HG03045 (cell line): ENCODE measurements around the gene C6orf58.

Source experiments
- ATAC-seq: cut with Tn5 transposase; IDR thresholded peaks from one replicate; pipeline ENCODE4 v1.9.1; 2021; ENCODE audit warnings: mild to moderate bottlenecking, moderate library complexity; ENCODE audit not compliant: unreplicated experiment

Gene C6orf58

DNA sequence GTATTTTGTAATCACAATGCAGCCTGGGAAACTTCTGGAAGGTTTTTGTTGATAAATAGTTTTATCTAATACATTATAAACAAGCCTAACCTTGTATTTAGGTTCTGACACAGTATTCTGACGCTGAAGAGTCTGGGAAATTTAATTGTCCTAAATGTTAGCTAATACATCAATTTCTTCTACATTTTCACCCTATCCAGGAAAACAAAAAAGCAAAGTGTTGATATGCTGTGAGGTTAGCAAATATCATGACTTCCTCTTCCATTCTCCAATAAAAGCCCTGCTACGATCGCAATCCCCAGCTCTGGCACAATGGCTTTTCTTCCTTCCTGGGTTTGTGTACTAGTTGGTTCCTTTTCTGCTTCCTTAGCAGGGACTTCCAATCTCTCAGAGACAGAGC is at the start of gene C6orf58:
C6orf58 (plus strand) TSS at position 301 of the 400 bp plus-strand sequence; CDS start at position 313, 12 bp downstream.
- no peak for ATAC-seq

DNA sequence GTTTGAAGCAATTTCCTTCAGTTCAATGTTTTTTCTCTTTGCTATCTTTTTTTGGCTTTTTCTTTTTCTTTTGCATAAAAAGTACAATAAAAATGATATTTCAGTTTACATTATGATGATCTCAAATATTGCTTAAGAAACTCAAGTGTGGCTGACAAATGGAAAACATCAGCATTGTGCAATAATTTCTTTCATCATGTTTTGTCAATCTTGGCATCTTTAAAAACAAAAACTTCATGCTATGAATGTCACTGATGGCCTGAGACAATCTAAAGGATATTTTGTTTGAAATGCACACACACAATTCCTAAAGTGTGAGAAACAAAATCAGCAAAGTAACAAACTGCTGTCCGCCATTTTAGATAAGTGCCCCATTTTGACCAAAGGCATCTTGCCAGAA is 44.0 kb upstream of the C6orf58 start:
- no peak for ATAC-seq

DNA sequence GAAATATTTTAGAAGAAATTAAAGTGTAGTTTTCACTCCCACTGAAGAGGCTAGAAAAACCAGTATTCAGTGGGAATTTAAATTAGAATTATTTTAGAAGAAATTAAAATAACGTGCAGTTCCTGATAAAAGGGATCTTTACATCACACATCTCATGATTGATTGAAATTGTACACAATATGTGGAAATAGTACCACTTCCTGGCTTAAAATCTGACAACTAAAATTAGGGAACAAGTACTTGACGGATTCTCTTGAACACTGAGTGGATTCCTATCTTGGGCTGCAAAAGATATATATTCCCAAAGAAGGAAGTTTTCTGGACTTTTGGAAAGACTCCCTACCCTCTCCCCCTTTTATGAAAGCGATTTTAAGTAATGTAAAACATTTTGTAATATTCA is 43.2 kb upstream of the C6orf58 start:
- no peak for ATAC-seq

DNA sequence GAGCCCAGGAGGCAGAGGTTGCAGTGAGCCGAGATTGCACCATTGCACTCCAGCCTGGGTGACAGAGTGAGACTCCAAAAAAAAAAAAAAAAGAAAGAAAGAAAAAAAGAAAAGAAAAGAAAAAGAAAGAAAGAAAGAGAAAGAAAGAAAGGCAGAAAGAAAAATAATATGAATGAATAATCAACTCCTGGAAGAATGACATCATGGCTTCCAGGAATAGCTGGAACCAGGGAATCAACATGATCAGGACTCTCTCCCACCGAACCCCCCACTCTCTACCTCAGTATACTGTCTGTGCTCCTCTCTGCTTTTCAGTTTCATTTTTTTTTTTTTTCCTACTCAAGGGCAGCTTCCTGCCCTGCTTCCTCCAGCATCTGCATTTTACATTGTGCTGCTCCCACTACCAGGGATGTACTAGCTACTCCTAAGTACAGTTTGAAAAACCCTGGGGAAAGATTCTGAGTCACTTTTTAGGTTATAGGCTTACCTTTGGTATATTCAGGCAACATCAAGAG is 38.2 kb upstream of the C6orf58 start:
- no peak for ATAC-seq

DNA sequence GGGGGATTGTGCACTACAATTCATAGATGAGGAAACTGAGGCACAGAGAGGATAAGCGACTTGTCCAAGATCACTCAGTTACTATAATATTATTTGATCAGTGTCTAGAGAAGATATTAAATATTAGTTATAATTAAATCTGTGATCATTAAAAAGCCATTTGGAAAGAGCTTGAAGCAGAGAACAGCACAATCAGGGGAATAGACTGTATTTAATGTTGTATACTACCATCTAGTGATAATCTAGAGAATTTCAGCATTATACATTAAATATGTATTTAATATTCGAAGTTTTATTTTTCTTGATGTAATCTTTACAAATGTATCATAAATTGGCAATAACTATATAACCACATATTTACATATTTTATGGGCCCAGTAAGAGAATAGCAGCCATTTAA is 37.7 kb upstream of the C6orf58 start:
- no peak for ATAC-seq

DNA sequence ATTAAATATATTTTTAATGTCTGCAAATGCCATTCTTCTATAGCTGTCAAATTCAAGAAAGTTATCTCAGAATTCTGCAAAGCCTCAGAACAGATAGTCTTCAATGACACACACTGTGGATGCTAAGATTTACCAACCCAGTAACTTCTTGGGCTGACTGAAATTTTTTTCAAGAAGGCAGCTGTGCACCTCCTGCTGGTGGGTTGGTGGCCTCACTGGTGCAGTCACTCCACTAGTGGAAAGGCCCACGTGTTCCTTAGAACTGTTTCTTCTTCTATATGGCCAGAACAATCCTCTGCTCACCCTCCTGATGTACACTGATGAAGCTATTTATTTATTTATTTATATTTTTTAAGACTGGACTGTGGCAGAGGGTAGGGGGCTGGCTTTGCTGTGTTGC is 29.8 kb upstream of the C6orf58 start:
- ATAC-seq = no peak

DNA sequence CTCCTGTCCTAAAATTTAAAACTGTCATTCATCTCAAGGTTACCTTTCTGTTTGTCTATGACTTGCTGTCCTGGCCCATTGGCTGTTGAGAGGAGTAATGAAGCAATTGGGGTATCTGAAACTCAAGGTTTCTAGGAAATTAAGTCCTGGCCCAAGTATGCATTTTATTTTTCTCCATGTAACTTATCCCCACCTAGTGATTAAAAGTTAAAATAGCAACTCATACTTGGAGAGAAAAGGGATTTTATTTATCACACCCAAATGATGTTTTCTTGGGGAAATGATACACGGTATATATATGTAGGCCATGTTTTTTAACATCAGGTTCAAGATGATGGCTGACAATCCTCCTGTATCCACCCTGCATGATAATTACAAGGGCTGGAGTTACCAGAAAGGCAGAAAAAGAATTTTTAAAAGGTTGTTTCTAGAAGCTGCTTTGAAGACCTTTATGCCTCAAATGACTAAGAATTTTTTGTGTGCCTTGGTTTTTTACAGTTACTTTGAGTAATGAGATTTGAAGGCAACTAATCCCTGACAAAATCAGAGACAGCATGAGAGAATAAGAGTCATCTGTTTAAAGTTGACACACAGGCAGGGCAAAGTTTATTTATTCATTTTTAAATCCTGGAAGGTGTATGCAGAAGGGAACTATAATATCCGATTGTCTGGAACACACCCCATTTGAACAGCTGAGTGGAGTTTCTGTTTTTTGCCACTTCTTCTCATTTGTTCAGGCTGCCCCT is 28.9 kb upstream of the C6orf58 start:
- ATAC-seq = no peak

DNA sequence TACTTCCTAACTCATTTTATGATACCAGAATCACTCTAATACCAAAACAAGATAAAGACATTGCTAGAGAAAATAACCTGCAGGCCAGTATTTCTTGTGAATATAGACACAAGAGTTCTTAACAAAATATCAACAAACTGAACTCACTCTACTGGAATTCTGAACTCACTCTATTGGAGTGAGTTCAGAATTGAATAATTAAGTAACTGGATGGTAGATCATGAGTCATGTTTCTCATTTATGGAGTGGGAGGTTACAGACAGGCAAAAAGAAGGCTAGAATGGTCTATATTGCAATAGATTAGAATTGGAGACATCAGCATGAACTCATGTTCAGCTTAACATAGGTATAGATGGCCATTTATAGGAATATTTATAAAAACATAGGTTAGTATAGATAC is 26.6 kb upstream of the C6orf58 start:
- no peak for ATAC-seq

DNA sequence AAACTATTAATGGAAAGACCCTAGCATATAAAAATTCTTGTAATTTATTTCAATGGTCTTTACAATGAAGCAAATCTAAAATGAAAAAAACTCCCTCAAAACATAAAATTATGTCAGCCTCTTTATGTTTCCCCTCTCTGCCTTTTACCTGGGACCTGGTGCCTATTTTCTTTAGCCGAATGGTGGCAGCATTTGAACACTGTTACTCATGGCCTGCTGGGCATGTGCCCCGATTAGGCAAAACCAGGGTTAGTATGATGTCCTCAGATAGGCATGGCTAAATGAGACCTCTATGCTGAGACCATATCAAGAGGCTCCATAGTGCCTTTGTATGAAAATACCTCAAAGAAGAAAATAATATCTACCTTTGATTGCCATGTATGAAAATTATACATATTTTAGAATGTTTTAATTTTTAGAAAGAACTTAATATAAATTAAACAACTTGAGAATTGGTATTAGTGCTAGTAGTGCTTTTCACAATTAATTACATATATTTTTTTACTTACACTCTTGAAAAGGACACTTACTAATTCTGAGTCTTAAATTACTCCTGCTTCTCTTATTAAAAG is 22.5 kb upstream of the C6orf58 start:
- ATAC-seq = no peak

DNA sequence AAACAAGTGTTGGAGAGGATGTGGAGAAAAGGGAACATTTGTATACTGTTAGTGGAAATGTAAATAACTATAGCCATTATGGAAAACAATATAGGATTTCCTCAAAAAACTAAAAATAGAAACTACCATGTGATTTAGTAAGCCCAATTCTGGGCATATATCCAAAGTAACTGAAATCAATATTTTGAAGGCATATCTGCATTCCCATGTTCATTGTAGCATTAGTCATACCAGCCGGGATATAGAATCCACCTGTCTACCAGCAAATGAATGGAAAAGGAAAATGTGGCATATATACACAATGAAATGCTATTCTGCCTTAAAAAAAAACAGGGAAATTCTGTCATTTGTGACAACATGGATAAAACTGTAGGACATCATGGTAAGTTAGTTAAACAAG is 15.3 kb upstream of the C6orf58 start:
- no peak for ATAC-seq

DNA sequence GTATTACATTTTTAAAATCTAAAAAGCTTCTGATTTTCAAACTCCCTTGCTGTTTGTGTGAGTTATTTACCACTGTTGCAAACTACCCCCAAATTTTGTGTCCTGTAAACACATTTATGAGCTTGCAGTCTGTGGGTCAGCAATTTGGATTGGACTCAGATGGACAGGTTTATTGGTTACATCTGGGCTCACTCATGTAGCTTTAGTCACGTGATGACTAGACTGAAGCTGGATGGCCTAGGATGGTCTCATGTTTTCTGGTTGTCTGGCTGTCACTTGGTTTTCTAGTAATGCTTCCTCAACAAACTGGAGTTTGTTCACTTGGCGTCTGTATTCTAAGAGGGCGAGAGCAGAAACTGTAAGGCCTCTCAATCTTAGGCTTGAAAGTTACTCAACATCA is 12.2 kb upstream of the C6orf58 start:
- ATAC-seq = no peak

DNA sequence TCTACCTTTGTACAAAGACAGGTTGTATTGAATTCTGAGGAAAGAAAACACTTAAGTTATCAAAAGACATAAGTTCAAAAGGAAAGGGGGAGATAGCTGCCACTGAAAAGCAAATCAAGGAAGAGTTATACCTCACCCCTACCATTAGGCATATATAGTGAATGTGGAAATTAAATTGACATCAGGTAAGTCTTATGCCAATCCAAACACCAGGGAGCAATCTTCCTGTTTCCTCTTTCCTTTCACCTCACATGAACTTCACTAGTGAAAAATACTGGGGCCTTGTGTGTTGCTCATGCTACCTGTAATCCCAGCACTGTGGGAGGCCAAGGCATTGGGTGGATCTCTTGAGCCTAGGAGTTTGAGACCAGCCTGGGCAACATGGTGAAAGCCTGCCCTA is 10.9 kb upstream of the C6orf58 start:
- no peak for ATAC-seq

DNA sequence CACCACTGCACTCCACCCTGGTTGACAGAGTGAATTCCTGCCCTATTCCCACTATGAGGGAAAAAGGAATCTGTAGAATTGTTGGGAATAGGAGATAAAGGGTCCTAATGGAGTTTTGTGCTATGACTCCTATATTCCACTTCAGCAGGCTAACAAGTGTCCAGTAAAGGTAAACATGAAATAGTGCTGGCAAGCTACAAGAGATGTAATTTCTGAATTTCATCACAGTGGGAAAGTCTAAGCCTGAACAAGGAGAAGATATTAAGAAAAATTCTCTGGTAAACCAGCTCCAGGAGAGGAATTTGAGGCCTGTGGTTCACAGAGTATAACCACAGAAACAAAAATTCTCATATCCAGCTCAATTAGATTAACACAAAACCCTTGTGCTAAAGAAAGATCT is 10.3 kb upstream of the C6orf58 start:
- ATAC-seq = no peak

DNA sequence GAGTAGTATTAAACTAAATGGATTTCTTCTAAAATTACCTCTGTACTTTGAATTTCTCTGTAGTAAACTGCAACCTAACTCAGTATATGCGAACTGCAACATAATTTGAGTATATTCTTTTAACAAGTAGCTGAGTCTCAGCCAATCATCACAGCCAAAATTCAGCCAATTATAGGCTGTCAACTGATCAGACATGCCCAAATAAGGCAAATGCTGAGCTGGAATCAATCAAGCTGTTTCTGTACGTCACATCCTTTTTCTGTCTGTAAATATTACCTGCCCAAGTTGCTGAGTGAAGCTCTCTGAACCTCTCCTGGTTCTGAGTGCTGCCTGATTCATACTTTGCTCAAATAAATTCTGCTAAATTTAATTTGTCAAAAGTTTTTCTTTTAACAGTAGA is 9.5 kb upstream of the C6orf58 start:
- no peak for ATAC-seq

DNA sequence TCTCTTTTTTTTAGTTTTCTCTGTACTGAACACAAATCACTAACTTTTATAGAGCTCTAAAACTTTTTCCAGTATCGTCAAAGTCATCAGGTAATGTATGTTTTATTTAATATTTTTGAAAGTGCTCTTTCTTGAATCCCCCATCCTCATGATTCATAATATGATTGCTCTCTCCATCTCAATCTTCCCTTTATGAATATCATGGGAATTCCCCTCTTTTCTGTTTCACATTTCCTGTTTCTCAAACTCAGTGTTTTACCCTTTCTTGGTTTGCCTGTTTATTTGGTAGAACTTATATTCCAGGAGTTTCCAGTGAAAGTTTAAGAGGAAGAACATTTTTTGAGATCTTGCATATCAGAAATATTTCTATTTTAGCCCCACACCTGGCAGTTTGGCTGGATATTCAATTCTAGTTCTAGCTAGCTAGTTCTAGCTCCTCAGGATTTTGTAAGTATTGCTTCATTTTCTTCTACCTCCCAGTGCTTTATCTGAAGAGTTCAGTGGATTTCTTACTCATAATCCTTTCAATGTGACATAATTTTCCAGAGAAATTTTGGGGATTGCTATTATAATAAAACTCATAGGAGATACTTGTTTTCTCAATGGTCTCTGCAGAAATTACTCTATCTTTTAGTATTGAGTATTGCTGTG is 6.1 kb upstream of the C6orf58 start:
- ATAC-seq = peak; percentile 76

DNA sequence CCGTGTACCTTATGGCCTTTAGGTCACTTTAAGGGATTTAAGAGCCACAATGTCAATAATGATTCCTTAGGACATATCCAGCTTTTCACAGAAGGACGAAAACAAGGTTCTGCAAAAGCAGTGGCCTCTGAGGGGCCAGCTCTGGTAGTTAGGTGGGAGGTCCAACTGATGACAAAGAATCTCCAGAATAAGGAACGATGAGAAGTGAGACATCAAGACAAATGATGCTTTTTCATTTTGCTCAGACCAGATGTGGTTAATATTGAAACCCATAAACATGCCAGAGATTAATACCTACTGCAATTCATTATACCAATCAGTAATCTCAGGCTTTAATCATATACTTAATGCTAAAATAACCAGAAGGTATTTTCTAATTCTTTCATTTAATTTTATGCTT is 1.9 kb downstream of the C6orf58 start:
- ATAC-seq = no peak

DNA sequence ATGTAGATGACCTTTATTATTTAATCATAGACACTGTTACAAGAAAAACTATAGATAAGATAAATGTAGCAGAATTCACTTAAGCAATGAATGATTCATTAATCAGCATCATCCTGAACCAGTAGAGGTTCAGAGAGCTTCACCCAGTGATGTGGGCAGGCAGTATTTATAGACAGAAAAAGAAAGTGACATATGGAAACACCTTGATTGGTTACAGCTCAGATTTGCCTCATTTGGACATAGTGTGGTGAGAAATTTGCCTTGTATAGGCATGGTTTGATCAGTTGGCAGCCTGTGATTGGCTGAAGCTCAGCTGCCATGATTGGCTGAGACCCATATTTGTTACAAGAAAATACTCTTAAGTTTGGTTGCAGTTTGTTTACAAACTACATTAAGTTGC is 4.6 kb downstream of the C6orf58 start:
- no peak for ATAC-seq

DNA sequence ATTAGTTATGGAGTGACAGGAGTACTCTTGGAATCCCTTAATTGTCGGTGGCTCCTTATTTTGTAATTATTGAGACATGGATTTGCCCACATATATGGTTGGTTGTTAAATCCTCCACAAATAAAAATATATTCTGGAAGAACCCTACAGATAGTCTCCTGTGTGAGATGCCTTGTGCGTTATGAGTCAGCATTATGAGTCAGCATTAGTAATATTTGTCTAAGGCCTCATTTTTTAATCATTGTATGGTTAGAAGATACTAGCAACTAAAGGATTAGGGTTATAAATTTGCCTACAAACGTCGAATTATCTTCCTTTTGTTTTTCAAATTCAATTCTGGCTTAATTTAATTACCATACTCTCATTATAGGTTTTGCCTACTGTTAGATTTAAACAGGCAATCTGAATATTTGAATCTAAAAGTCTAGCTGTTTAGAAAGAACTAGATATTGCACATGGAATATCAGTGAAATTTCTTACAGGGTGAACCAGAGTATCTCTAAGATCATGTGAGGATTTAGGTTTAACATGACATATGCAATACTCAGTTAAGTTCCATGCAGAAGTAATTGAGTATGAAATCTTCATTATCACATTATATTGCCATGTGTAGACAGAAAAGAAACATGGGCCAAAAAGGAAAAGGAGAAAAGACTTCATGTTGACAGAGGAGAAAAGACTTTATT is 5.9 kb downstream of the C6orf58 start:
- ATAC-seq = no peak

DNA sequence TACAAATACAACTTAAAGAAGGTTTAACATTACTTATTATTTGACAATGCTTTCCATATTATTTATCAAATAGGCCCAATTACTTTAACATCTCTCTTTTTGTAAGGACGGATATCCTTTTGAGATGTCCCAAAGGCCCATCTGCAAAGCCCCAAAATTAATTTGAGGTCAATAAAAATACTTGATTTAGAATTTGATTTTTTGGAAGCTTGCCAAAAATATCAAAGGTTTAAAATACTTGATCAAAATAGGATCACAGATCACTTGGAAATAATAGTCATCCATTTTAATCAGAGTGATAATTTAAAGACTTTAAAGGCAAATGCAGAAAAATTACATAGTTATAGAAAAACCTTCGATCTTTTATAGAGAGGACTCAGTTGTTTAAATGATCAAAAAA is 8.1 kb downstream of the C6orf58 start:
- no peak for ATAC-seq

DNA sequence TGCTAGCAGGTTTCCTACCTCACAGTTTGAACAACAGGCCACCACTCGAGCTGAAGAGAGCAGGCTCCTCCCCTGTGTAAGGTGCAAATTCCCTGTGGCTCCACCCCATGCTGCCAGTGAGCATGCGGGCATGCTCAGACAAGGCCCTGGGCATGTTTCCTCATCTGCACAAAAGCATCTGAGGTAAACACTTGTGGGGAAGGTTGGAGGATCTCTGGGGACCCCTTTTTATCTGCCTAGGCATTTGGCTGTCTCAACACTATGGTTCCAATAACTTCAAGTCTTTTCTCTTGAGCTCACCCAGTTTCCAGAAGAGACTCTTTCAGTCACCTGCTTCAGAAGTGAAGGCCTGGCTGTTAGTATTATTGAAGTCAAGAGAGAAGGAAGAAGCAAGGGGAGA is 9.4 kb downstream of the C6orf58 start:
- ATAC-seq = no peak

DNA sequence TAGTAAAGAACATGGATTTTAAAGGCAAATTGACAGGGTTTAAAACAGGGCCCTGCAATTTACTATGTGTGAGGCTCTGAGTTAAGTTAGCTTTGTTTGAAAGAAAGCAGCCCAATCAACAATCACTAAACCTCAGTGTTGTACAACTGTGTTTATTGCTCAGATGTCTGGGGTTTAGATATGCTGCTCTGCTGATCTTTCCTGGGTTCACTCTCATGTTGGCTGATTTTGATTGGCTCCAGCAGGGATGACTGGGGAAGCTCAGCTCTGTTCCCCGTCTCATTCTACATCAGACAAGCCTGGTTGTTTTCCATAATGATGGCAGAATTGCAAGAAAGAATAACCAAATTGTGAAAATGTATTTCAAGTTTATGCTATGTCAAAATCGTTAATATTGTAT is 10.9 kb downstream of the C6orf58 start:
- no peak for ATAC-seq

DNA sequence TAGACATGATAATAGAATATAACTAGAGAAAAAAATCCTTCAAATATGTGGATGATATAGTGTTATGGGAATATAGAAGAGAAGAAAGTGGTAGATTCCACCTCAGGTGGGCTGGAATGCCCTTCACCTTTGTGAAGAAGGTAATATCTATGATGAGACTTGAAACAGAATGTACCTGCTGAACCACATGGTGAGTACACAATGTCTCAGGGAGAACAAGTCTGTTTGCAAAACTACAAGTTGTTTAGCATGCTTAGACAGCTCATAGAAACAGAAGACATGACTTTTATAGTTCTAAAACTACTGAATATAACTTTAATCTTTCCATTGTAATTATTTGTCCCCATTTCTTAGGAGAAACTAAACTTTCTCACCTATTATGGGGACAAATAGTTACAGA is 12.2 kb downstream of the C6orf58 start:
- no peak for ATAC-seq
